Keratinocyte (primary cell): ENCODE results near the gene TCP11L1. TPM values are rescaled to one million over a fixed set of nuclear protein-coding genes. Genes with fewer than 3 reads are reported as not detected.

ENCODE experiments used
- DNase-seq: peaks from one replicate; pipeline ENCODE4 v3.0.0-alpha.2; 2011; ENCODE audit warnings: low read depth, missing footprints, low spot score
- FAIRE-seq: peaks from 2 replicates; lab custom pipeline; 2011; peaks lifted over from hg19 to GRCh38; lab: Jason Lieb, UNC
- H2AFZ ChIP-seq: 2 replicates; pipeline ENCODE4 v1.6.0; 2012; ENCODE audit warnings: low read length, control low read depth, inconsistent platforms; ENCODE audit not compliant: control insufficient read depth
- H3K27ac ChIP-seq: 2 replicates; pipeline ENCODE4 v1.5.1; 2011; ENCODE audit warnings: low read length; ENCODE audit not compliant: control insufficient read depth, insufficient read depth
- H3K27me3 ChIP-seq: 3 replicates; pipeline ENCODE4 v1.6.0; 2011; ENCODE audit warnings: low read length; ENCODE audit not compliant: control insufficient read depth, insufficient read depth; ENCODE audit errors: extremely low read depth
- H3K36me3 ChIP-seq, 2 experiments: 2 replicates in 1 of 2; 3 replicates in 1 of 2; pipeline ENCODE4 v1.5.1; 2011; ENCODE audit warnings: low read length in 2 of 2, mild to moderate bottlenecking in 1 of 2; ENCODE audit not compliant: control insufficient read depth in 2 of 2, insufficient read depth in 2 of 2; ENCODE audit errors: extremely low read depth in 1 of 2
- H3K4me1 ChIP-seq: 3 replicates; pipeline ENCODE4 v1.5.1; 2011; ENCODE audit warnings: low read length; ENCODE audit not compliant: control insufficient read depth, insufficient read depth; ENCODE audit errors: extremely low read depth
- H3K4me2 ChIP-seq: 3 replicates; pipeline ENCODE4 v1.6.0; 2011; ENCODE audit warnings: low read depth, low read length; ENCODE audit not compliant: control insufficient read depth, insufficient read depth; ENCODE audit errors: extremely low read depth
- H3K4me3 ChIP-seq, 3 experiments: fragments of 200-600 bp in 1 of 3; sonication (generic) in 1 of 3; 2 replicates in 2 of 3; 3 replicates in 1 of 3; pipeline ENCODE4 v1.5.1; 2011 to 2016; ENCODE audit warnings: low read length in 3 of 3, mild to moderate bottlenecking in 3 of 3, control low read depth in 2 of 3, inconsistent platforms in 1 of 3, low read depth in 1 of 3, mixed read lengths in 1 of 3, mixed run types in 1 of 3, moderate library complexity in 1 of 3; ENCODE audit not compliant: control insufficient read depth in 2 of 3, insufficient read depth in 2 of 3; ENCODE audit errors: extremely low read depth in 1 of 3
- H3K79me2 ChIP-seq: 2 replicates; pipeline ENCODE4 v1.6.0; 2012; ENCODE audit warnings: low read length; ENCODE audit not compliant: control insufficient read depth, insufficient read depth
- H3K9ac ChIP-seq: 3 replicates; pipeline ENCODE4 v1.6.0; 2011; ENCODE audit warnings: low read length; ENCODE audit not compliant: control insufficient read depth, insufficient read depth; ENCODE audit errors: extremely low read depth
- H3K9me1 ChIP-seq: 3 replicates; pipeline ENCODE4 v1.6.0; 2011; ENCODE audit warnings: low read length; ENCODE audit not compliant: control insufficient read depth, insufficient read depth; ENCODE audit errors: extremely low read depth
- H3K9me3 ChIP-seq: 2 replicates; pipeline ENCODE4 v1.5.1; 2012; ENCODE audit warnings: low read depth, low read length; ENCODE audit not compliant: control insufficient read depth
- H4K20me1 ChIP-seq: 3 replicates; pipeline ENCODE4 v1.6.0; 2011; ENCODE audit warnings: low read length; ENCODE audit not compliant: control insufficient read depth, insufficient read depth; ENCODE audit errors: extremely low read depth
- EZH2 ChIP-seq: IDR thresholded peaks from one replicate; pipeline ENCODE4 v1.6.1; 2012; ENCODE audit warnings: inconsistent platforms, mild to moderate bottlenecking, low read length, moderate library complexity
- dilution Hi-C: fragments of 300-500 bp; cut with MboI; formaldehyde crosslinking; loops from one replicate; pipeline ENCODE4 v1.7.0; 2020; ENCODE audit warnings: low sequenced_read_pairs; ENCODE audit not compliant: extremely low pct_ligation_motif_present
- polyA plus RNA-seq, 5 experiments: library from polyadenylated mRNA; depleted of rRNA in 3 of 5; stranded (reverse) in 3 of 5; stranded (forward) in 1 of 5; unstranded in 1 of 5; fragments of >200 nt; gene quantifications; 1 replicate in 1 of 5; 2 replicates in 3 of 5; 3 replicates in 1 of 5; pipeline versions ENCODE4 v1.2.1 to v1.2.3, GENCODE V29; 2011 to 2012; ENCODE audit warnings: missing spikeins in 2 of 5, low read depth in 1 of 5, low replicate concordance in 1 of 5
- TF ChIP-seq, protein P1 (sequence below), 3 experiments: IDR thresholded peaks in 1 of 3; conservative IDR thresholded peaks in 1 of 3; optimal IDR thresholded peaks in 1 of 3; 2 replicates in 2 of 3; 3 replicates in 1 of 3; pipeline versions ENCODE3 to v1.5.1; 2011; ENCODE audit warnings: low read length in 3 of 3, mild to moderate bottlenecking in 3 of 3, moderate library complexity in 2 of 3, control low read depth in 1 of 3, inconsistent platforms in 1 of 3; ENCODE audit not compliant: insufficient read depth in 2 of 3; ENCODE audit errors: extremely low read depth in 1 of 3

Gene TCP11L1
- polyA plus RNA-seq, 1 donor (not counting 4 experiments of a cell fraction or from before 2014, with no cell fraction given) = 22.8 TPM

DNA sequence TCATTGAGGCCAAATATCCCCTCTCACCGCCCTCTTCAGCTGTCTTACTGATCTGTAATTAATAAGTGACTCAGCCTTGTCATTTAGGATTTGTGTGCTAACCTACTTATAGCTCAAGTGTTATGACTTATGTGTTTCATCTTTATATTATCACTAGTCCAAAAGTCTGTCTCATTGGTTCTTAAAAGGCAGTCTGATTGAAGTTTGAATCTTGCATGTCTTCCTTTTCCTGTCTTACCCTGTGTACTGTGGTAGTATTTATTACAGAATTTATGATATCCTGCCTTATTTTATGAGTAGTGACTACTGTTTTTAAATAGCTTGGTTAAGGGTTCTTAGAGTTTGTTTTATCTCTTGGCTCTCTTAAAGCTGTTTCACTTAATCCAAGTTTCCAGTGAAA lies 17.4 kb upstream of the TCP11L1 start:
- H3K4me3 ChIP-seq = no peak overlapping the region
- TF ChIP-seq EZH2 = no peak
- TF ChIP-seq, protein P1, sequence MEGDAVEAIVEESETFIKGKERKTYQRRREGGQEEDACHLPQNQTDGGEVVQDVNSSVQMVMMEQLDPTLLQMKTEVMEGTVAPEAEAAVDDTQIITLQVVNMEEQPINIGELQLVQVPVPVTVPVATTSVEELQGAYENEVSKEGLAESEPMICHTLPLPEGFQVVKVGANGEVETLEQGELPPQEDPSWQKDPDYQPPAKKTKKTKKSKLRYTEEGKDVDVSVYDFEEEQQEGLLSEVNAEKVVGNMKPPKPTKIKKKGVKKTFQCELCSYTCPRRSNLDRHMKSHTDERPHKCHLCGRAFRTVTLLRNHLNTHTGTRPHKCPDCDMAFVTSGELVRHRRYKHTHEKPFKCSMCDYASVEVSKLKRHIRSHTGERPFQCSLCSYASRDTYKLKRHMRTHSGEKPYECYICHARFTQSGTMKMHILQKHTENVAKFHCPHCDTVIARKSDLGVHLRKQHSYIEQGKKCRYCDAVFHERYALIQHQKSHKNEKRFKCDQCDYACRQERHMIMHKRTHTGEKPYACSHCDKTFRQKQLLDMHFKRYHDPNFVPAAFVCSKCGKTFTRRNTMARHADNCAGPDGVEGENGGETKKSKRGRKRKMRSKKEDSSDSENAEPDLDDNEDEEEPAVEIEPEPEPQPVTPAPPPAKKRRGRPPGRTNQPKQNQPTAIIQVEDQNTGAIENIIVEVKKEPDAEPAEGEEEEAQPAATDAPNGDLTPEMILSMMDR (optimal IDR thresholded peaks at IDR 0.05 in 1 of 3, IDR thresholded peaks at IDR 0.05 in 1 of 3, conservative IDR thresholded peaks at IDR 0.05 in 1 of 3; ENCODE audit: extremely low read depth in 1 of 3, insufficient read depth in 2 of 3, low read length in 3 of 3) = no peak
- peaks cover 0 to 3% of the 10 kb centered on the region in 2 experiments for H3K36me3 ChIP-seq
- FAIRE-seq (no peak), DNase-seq (no peak)
- dilution Hi-C loops = no loop called here
- H3K79me2 ChIP-seq = peaks cover 65% of the 10 kb centered on the region
- no peak overlapping the region for H3K4me2 ChIP-seq
- H3K9ac ChIP-seq = no peak overlapping the region
- H3K27me3 ChIP-seq = no peaks in the 10 kb centered on the region
- H3K27ac ChIP-seq = no peak overlapping the region
- H3K9me3 ChIP-seq = no peaks in the 10 kb centered on the region
- H3K9me1 ChIP-seq = peaks cover 2% of the 10 kb centered on the region
- peaks cover 15% of the 10 kb centered on the region for H3K4me1 ChIP-seq
- H4K20me1 ChIP-seq = no peaks in the 10 kb centered on the region
- H2AFZ ChIP-seq = no peak overlapping the region

DNA sequence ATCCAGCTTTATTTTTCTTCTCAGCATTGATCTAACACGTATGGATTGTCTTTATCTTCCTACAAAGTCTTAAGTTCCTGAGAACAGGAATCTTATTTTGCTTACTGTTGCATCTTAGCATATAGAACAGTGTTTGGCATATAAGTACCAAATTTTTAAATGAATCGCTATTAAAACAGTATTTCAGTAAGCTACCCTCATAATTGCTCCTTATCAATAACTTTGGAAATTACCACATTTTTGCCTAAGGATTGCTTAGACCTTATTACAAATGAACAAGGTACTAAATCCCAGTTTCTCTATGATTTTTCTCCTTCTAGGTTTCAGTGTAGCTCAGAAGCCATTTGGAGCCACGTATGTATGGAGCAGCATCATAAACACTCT lies 14.0 kb upstream of the TCP11L1 start:
- H3K79me2 ChIP-seq = peaks cover 34% of the 10 kb centered on the region
- H3K4me1 ChIP-seq = peaks cover 10% of the 10 kb centered on the region
- no peak overlapping the region for H3K4me2 ChIP-seq
- no peak for DNase-seq
- H3K27ac ChIP-seq = no peak overlapping the region
- H3K9me3 ChIP-seq = no peaks in the 10 kb centered on the region
- H4K20me1 ChIP-seq = no peaks in the 10 kb centered on the region
- H3K9me1 ChIP-seq = peaks cover 2% of the 10 kb centered on the region
- H3K27me3 ChIP-seq = no peaks in the 10 kb centered on the region
- no peak overlapping the region for H3K9ac ChIP-seq
- FAIRE-seq = no peak
- dilution Hi-C loops = no loop called here
- H3K4me3 ChIP-seq = no peak overlapping the region
- H2AFZ ChIP-seq = no peak overlapping the region
- TF ChIP-seq, protein P1 (optimal IDR thresholded peaks at IDR 0.05 in 1 of 3, IDR thresholded peaks at IDR 0.05 in 1 of 3, conservative IDR thresholded peaks at IDR 0.05 in 1 of 3; ENCODE audit: extremely low read depth in 1 of 3, insufficient read depth in 2 of 3, low read length in 3 of 3) = no peak
- no peak for TF ChIP-seq EZH2
- peaks cover 3 to 5% of the 10 kb centered on the region in 2 experiments for H3K36me3 ChIP-seq
